ENCODE data around the gene CPE. TPM values are rescaled to one million over a fixed set of nuclear protein-coding genes. Genes with fewer than 3 reads are reported as not detected.

CPE gene
- total RNA-seq, 1 experiment from 2014 or later, result 29.3 TPM

MicroRNA genes within 50 kb of the gene (microRNA counts, 767-probe panel; counts per million panel counts)
- not detected for microRNA hsa-miR-578

Small RNAs within 50 kb of the gene (microRNA-seq; reads per million reads assigned to microRNA genes)
- gene MIR578 (ENCODE audit: borderline number of aligned reads), result not detected

Other genes starting within 250 kb of the CPE start
- 24.6 TPM for gene KLHL2, start 171.4 kb upstream of the CPE start, total RNA-seq (2021; ENCODE audit: unreplicated experiment)
- 54.5 TPM for gene MSMO1, start 51.3 kb upstream of the CPE start, total RNA-seq (2021; ENCODE audit: unreplicated experiment)

All from HCT116 (cell line).